WTC11 (cell line): Measurements from ENCODE around the gene GMEB1. TPM values are rescaled to one million over a fixed set of nuclear protein-coding genes. Genes with fewer than 3 reads are reported as not detected.
A peak's percentile ranks its signal among the peaks of the same experiment; 100 is the strongest.

Experiments used
- CREB1 ChIP-seq: sonication (generic); formaldehyde crosslinking; IDR thresholded peaks from 2 replicates; pipeline ENCODE4 v1.8.0; 2023; ENCODE audit warnings: mild to moderate bottlenecking, missing genetic modification reagents
- CTCF ChIP-seq: fragments of 200-600 bp; IDR thresholded peaks from 2 replicates; pipeline ENCODE4 v1.8.0; 2022; ENCODE audit warnings: antibody characterized with exemption
- ERG ChIP-seq: fragments of 250-450 bp; sonication (Bioruptor Pico); IDR thresholded peaks from 2 replicates; pipeline ENCODE4 v1.8.0; 2021; ENCODE audit warnings: mild to moderate bottlenecking
- ESRRA ChIP-seq: sonication (generic); formaldehyde crosslinking; IDR thresholded peaks from 2 replicates; pipeline ENCODE4 v1.8.1; 2022; ENCODE audit warnings: mild to moderate bottlenecking, missing genetic modification reagents, borderline replicate concordance
- FOXJ3 ChIP-seq: sonication (generic); formaldehyde crosslinking; IDR thresholded peaks from 2 replicates; pipeline ENCODE4 v1.9.0; 2021; ENCODE audit warnings: missing genetic modification reagents, mild to moderate bottlenecking, borderline replicate concordance
- FOXP1 ChIP-seq: sonication (generic); formaldehyde crosslinking; IDR thresholded peaks from 2 replicates; pipeline ENCODE4 v1.8.0; 2022; ENCODE audit warnings: missing genetic modification reagents, mild to moderate bottlenecking, moderate library complexity, borderline replicate concordance
- GABPB1 ChIP-seq: sonication (generic); formaldehyde crosslinking; IDR thresholded peaks from 2 replicates; pipeline ENCODE4 v1.8.1; 2023; ENCODE audit warnings: mild to moderate bottlenecking, missing genetic modification reagents
- GTF2I ChIP-seq: fragments of 250-450 bp; sonication (Bioruptor Pico); conservative IDR thresholded peaks from 2 replicates; pipeline ENCODE4 v1.4.0; 2021; ENCODE audit warnings: mild to moderate bottlenecking
- NFATC4 ChIP-seq: fragments of 250-450 bp; sonication (Bioruptor Pico); IDR thresholded peaks from 2 replicates; pipeline ENCODE4 v1.9.0; 2021; ENCODE audit warnings: mild to moderate bottlenecking
- NR2C2 ChIP-seq: sonication (generic); formaldehyde crosslinking; IDR thresholded peaks from 2 replicates; pipeline ENCODE4 v1.8.0; 2022; ENCODE audit warnings: mild to moderate bottlenecking, missing genetic modification reagents
- OVOL2 ChIP-seq: fragments of 250-450 bp; sonication (Bioruptor Pico); IDR thresholded peaks from 2 replicates; pipeline ENCODE4 v1.9.0; 2021; ENCODE audit warnings: mild to moderate bottlenecking, borderline replicate concordance
- PRRX2 ChIP-seq: fragments of 250-450 bp; sonication (Bioruptor Pico); IDR thresholded peaks from 2 replicates; pipeline ENCODE4 v1.8.0; 2021; ENCODE audit warnings: mild to moderate bottlenecking
- SOX15 ChIP-seq: fragments of 250-450 bp; sonication (Bioruptor Pico); IDR thresholded peaks from 2 replicates; pipeline ENCODE4 v1.9.0; 2021; ENCODE audit warnings: mild to moderate bottlenecking
- TEAD1 ChIP-seq: sonication (generic); formaldehyde crosslinking; IDR thresholded peaks from 2 replicates; pipeline ENCODE4 v1.8.0; 2022; ENCODE audit warnings: mild to moderate bottlenecking, missing genetic modification reagents
- TEAD4 ChIP-seq: sonication (generic); formaldehyde crosslinking; IDR thresholded peaks from 2 replicates; pipeline ENCODE4 v1.8.0; 2022; ENCODE audit warnings: mild to moderate bottlenecking, missing genetic modification reagents
- ZNF138 ChIP-seq: sonication (generic); formaldehyde crosslinking; conservative IDR thresholded peaks from 2 replicates; pipeline ENCODE4 v1.8.1; 2022; ENCODE audit warnings: mild to moderate bottlenecking, moderate library complexity, missing genetic modification reagents
- ZNF416 ChIP-seq: fragments of 250-450 bp; sonication (Bioruptor Pico); IDR thresholded peaks from 2 replicates; pipeline ENCODE4 v1.9.0; 2021; ENCODE audit warnings: mild to moderate bottlenecking, inconsistent platforms
- ZNF425 ChIP-seq: fragments of 250-450 bp; sonication (Bioruptor Pico); conservative IDR thresholded peaks from 2 replicates; pipeline ENCODE4 v1.9.0; 2021; ENCODE audit warnings: mild to moderate bottlenecking
- total RNA-seq: library from RNA; stranded (reverse); gene quantifications from 3 replicates; pipeline ENCODE4 v1.2.3, GENCODE V29; 2021
- TF ChIP-seq, protein P1 (sequence below): sonication (generic); formaldehyde crosslinking; IDR thresholded peaks from 2 replicates; pipeline ENCODE4 v1.8.0; 2022; ENCODE audit warnings: mild to moderate bottlenecking, missing genetic modification reagents
- TF ChIP-seq, protein P2 (sequence below): sonication (generic); formaldehyde crosslinking; IDR thresholded peaks from 2 replicates; pipeline ENCODE4 v1.8.0; 2023; ENCODE audit warnings: missing genetic modification reagents, mild to moderate bottlenecking, borderline replicate concordance
- TF ChIP-seq, protein P3 (sequence below): fragments of 250-450 bp; sonication (Bioruptor Pico); IDR thresholded peaks from 2 replicates; pipeline ENCODE4 v1.9.0; 2021; ENCODE audit warnings: mild to moderate bottlenecking, borderline replicate concordance
- TF ChIP-seq, protein P4 (sequence below): fragments of 250-450 bp; sonication (Bioruptor Pico); IDR thresholded peaks from 2 replicates; pipeline ENCODE4 v2.1.2; 2022; ENCODE audit warnings: mild to moderate bottlenecking, moderate library complexity

Gene GMEB1
- total RNA-seq, 1 experiment from 2014 or later, result 29.4 TPM

DNA sequence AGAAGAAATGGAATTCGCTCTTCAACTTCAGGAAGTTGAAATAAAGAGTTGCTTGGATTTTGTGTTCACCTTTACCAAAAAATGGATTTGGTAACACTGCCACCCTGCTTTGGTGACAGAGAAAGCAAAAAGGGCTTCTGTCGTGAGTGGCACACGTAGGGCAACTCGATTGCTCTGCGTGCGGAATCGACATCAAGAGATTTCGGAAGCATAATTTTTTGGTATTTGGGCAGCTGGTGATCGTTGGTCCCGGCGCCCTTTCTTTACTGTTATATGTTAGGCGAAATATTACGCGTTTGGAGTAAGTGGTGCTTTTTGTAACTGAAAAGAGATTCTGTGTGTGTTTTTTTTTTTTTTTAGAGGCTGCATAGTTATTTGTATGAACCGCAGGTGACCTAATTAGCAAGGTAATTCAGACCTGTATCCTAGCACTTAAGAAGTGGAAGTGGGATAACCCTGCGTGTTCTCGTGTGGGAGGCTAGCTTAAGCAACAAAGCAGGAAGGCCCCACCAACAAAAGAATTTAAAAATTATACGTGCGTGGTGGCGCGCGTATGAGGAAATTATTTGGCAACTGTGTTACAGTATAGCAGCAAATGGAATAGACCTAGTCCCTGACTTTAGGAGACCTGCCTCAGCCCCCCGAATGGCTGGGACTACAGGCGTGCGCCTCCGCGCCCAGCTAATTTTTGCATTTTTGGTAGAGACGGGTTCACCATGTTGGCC is 19.9 kb upstream of the GMEB1 start, which contains the start of gene RNU11 (continued):
- TF ChIP-seq, protein P1, sequence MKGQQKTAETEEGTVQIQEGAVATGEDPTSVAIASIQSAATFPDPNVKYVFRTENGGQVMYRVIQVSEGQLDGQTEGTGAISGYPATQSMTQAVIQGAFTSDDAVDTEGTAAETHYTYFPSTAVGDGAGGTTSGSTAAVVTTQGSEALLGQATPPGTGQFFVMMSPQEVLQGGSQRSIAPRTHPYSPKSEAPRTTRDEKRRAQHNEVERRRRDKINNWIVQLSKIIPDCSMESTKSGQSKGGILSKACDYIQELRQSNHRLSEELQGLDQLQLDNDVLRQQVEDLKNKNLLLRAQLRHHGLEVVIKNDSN, result peak; percentile 63; the same call in 1 of the 2 replicates
- peak; percentile 72; the same call in 1 of the 2 replicates for TF ChIP-seq ESRRA (CRISPR knock-in tag)
- TF ChIP-seq, protein P2, sequence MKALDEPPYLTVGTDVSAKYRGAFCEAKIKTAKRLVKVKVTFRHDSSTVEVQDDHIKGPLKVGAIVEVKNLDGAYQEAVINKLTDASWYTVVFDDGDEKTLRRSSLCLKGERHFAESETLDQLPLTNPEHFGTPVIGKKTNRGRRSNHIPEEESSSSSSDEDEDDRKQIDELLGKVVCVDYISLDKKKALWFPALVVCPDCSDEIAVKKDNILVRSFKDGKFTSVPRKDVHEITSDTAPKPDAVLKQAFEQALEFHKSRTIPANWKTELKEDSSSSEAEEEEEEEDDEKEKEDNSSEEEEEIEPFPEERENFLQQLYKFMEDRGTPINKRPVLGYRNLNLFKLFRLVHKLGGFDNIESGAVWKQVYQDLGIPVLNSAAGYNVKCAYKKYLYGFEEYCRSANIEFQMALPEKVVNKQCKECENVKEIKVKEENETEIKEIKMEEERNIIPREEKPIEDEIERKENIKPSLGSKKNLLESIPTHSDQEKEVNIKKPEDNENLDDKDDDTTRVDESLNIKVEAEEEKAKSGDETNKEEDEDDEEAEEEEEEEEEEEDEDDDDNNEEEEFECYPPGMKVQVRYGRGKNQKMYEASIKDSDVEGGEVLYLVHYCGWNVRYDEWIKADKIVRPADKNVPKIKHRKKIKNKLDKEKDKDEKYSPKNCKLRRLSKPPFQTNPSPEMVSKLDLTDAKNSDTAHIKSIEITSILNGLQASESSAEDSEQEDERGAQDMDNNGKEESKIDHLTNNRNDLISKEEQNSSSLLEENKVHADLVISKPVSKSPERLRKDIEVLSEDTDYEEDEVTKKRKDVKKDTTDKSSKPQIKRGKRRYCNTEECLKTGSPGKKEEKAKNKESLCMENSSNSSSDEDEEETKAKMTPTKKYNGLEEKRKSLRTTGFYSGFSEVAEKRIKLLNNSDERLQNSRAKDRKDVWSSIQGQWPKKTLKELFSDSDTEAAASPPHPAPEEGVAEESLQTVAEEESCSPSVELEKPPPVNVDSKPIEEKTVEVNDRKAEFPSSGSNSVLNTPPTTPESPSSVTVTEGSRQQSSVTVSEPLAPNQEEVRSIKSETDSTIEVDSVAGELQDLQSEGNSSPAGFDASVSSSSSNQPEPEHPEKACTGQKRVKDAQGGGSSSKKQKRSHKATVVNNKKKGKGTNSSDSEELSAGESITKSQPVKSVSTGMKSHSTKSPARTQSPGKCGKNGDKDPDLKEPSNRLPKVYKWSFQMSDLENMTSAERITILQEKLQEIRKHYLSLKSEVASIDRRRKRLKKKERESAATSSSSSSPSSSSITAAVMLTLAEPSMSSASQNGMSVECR, result no peak; the same call in 1 of the 2 replicates
- peak; percentile 98 for TF ChIP-seq ERG
- TF ChIP-seq FOXP1 (CRISPR knock-in tag), result no peak; the same call in 1 of the 2 replicates
- TF ChIP-seq GTF2I (CRISPR knock-in tag), result no peak
- TF ChIP-seq TEAD4 (CRISPR knock-in tag), result peak; percentile 88
- no peak for TF ChIP-seq CREB1
- TF ChIP-seq, protein P3, sequence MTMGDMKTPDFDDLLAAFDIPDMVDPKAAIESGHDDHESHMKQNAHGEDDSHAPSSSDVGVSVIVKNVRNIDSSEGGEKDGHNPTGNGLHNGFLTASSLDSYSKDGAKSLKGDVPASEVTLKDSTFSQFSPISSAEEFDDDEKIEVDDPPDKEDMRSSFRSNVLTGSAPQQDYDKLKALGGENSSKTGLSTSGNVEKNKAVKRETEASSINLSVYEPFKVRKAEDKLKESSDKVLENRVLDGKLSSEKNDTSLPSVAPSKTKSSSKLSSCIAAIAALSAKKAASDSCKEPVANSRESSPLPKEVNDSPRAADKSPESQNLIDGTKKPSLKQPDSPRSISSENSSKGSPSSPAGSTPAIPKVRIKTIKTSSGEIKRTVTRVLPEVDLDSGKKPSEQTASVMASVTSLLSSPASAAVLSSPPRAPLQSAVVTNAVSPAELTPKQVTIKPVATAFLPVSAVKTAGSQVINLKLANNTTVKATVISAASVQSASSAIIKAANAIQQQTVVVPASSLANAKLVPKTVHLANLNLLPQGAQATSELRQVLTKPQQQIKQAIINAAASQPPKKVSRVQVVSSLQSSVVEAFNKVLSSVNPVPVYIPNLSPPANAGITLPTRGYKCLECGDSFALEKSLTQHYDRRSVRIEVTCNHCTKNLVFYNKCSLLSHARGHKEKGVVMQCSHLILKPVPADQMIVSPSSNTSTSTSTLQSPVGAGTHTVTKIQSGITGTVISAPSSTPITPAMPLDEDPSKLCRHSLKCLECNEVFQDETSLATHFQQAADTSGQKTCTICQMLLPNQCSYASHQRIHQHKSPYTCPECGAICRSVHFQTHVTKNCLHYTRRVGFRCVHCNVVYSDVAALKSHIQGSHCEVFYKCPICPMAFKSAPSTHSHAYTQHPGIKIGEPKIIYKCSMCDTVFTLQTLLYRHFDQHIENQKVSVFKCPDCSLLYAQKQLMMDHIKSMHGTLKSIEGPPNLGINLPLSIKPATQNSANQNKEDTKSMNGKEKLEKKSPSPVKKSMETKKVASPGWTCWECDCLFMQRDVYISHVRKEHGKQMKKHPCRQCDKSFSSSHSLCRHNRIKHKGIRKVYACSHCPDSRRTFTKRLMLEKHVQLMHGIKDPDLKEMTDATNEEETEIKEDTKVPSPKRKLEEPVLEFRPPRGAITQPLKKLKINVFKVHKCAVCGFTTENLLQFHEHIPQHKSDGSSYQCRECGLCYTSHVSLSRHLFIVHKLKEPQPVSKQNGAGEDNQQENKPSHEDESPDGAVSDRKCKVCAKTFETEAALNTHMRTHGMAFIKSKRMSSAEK, result peak; percentile 99
- peak; percentile 38; the same call in 1 of the 2 replicates for TF ChIP-seq NR2C2
- TF ChIP-seq, protein P4, sequence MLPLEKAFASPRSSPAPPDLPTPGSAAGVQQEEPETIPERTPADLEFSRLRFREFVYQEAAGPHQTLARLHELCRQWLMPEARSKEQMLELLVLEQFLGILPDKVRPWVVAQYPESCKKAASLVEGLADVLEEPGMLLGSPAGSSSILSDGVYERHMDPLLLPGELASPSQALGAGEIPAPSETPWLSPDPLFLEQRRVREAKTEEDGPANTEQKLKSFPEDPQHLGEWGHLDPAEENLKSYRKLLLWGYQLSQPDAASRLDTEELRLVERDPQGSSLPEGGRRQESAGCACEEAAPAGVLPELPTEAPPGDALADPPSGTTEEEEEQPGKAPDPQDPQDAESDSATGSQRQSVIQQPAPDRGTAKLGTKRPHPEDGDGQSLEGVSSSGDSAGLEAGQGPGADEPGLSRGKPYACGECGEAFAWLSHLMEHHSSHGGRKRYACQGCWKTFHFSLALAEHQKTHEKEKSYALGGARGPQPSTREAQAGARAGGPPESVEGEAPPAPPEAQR (CRISPR knock-in tag), result 0 out of 2 replicates have a peak, but pooled peaks have one; percentile 58
- TF ChIP-seq CTCF, result no peak
- no peak for TF ChIP-seq ZNF138
- TF ChIP-seq NFATC4 (CRISPR knock-in tag), result peak; percentile 99
- TF ChIP-seq GABPB1, result peak; percentile 78
- peak; percentile 98 for TF ChIP-seq OVOL2
- peak; percentile 99 for TF ChIP-seq ZNF416 (CRISPR knock-in tag)
- peak; percentile 98 for TF ChIP-seq ZNF425
- peak; percentile 84; the same call in 1 of the 2 replicates for TF ChIP-seq FOXJ3 (CRISPR knock-in tag)
- TF ChIP-seq PRRX2, result peak; percentile 99
- peak; percentile 97 for TF ChIP-seq TEAD1 (CRISPR knock-in tag)
- TF ChIP-seq SOX15 (CRISPR knock-in tag), result peak; percentile 95
